ENCODE data around the gene PRAMEF1.

Gene PRAMEF1

GRCh38 chr1:12761781-12762180 is 29.4 kb upstream of the PRAMEF1 start:
- no peaks in the 10 kb centered on the region for H3K4me1 ChIP-seq (ENCODE audit: control insufficient read depth in 2 of 2, insufficient read depth in 2 of 2, low read length in 2 of 2)
- H3K36me3 ChIP-seq (ENCODE audit: control insufficient read depth in 2 of 2, insufficient read depth in 2 of 2, low read length in 2 of 2) = no peaks in the 10 kb centered on the region
- H3K27me3 ChIP-seq (ENCODE audit: control insufficient read depth in 2 of 2, insufficient read depth in 2 of 2, low read length in 2 of 2) = peaks cover 0 to 3% of the 10 kb centered on the region in 2 donors

GRCh38 chr1:12762766-12763165 is 28.4 kb upstream of the PRAMEF1 start:
- H3K27me3 ChIP-seq (ENCODE audit: control insufficient read depth in 2 of 2, insufficient read depth in 2 of 2, low read length in 2 of 2) = peaks cover 0 to 3% of the 10 kb centered on the region in 2 donors
- no peaks in the 10 kb centered on the region for H3K36me3 ChIP-seq (ENCODE audit: control insufficient read depth in 2 of 2, insufficient read depth in 2 of 2, low read length in 2 of 2)
- no peaks in the 10 kb centered on the region for H3K4me1 ChIP-seq (ENCODE audit: control insufficient read depth in 2 of 2, insufficient read depth in 2 of 2, low read length in 2 of 2)
- H3K4me3 ChIP-seq (ENCODE audit: low read length in 2 of 2) = no peak overlapping the region
- H3K9me3 ChIP-seq (ENCODE audit: control insufficient read depth in 2 of 2, low read length in 2 of 2) = no peaks in the 10 kb centered on the region
- H3K27ac ChIP-seq (ENCODE audit: low read depth in 2 of 2, low read length in 2 of 2) = no peak overlapping the region
- no peak overlapping the region for H3K9ac ChIP-seq (ENCODE audit: low read depth in 1 of 2, low read length in 2 of 2)

More at GRCh38 chr1:12761781-12762180, 29.4 kb upstream of the PRAMEF1 start:
- H3K4me3 ChIP-seq (ENCODE audit: low read length in 2 of 2) = no peak overlapping the region
- H3K9me3 ChIP-seq (ENCODE audit: control insufficient read depth in 2 of 2, low read length in 2 of 2) = no peaks in the 10 kb centered on the region
- no peak overlapping the region for H3K9ac ChIP-seq (ENCODE audit: low read depth in 1 of 2, low read length in 2 of 2)
- H3K27ac ChIP-seq (ENCODE audit: low read depth in 2 of 2, low read length in 2 of 2) = no peak overlapping the region

DNA sequence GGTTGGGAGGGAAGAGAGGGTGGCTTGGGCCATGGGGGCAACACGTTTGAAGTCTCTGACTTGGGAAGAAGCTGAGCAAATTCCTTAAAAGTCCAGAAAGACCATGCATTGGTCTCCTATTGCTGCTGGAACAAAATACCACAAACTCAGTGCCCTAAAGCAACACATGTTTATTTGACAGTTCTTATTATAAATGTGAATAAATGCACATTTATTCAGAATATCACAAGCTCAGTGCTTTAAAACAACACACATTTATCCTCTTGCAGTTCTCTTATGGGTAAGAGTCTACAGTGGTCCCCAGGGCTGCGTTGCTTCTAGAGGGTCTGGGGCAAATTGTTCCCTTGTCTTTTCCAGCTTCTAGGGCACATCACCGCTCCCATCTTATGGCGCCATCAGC is 27.7 kb upstream of the PRAMEF1 start:
- Histone ChIP-seq H3K4me3 (ENCODE audit: low read length in 2 of 2) (no peak overlapping the region), H3K27me3 (ENCODE audit: control insufficient read depth in 2 of 2, insufficient read depth in 2 of 2, low read length in 2 of 2) (no peaks in the 10 kb centered on the region), H3K9me3 (ENCODE audit: control insufficient read depth in 2 of 2, low read length in 2 of 2) (no peaks in the 10 kb centered on the region)

DNA sequence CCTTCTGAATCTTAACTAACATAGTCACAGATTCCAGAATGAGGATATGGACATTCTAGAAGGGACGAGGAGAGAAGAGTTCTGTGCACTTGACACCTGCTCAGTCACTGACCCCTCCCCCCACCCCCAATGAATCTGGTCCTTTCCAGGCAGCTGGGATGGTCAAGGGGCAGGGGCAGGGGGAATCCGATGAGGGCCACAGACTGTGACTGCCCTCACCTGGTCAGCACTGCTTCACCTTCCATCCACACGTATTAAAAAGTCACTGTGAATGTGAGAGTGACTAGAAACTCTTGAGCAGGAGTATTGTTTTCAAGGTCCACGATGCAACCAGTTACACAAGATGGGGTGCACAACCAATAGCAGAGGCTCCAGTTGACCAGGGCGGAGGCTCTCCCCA is 27.2 kb upstream of the PRAMEF1 start:
- H3K36me3 ChIP-seq (ENCODE audit: control insufficient read depth in 2 of 2, insufficient read depth in 2 of 2, low read length in 2 of 2) = no peaks in the 10 kb centered on the region
- H3K4me1 ChIP-seq (ENCODE audit: control insufficient read depth in 2 of 2, insufficient read depth in 2 of 2, low read length in 2 of 2) = no peaks in the 10 kb centered on the region
- H3K27me3 ChIP-seq (ENCODE audit: control insufficient read depth in 2 of 2, insufficient read depth in 2 of 2, low read length in 2 of 2) = no peaks in the 10 kb centered on the region
- H3K9ac ChIP-seq (ENCODE audit: low read depth in 1 of 2, low read length in 2 of 2) = no peak overlapping the region
- H3K4me3 ChIP-seq (ENCODE audit: low read length in 2 of 2) = no peak overlapping the region
- no peak overlapping the region for H3K27ac ChIP-seq (ENCODE audit: low read depth in 2 of 2, low read length in 2 of 2)
- no peaks in the 10 kb centered on the region for H3K9me3 ChIP-seq (ENCODE audit: control insufficient read depth in 2 of 2, low read length in 2 of 2)

More for the DNA sequence above, 27.7 kb upstream of the PRAMEF1 start:
- no peak overlapping the region for H3K9ac ChIP-seq (ENCODE audit: low read depth in 1 of 2, low read length in 2 of 2)
- no peak overlapping the region for H3K27ac ChIP-seq (ENCODE audit: low read depth in 2 of 2, low read length in 2 of 2)
- H3K36me3 ChIP-seq (ENCODE audit: control insufficient read depth in 2 of 2, insufficient read depth in 2 of 2, low read length in 2 of 2) = no peaks in the 10 kb centered on the region
- H3K4me1 ChIP-seq (ENCODE audit: control insufficient read depth in 2 of 2, insufficient read depth in 2 of 2, low read length in 2 of 2) = no peaks in the 10 kb centered on the region

DNA sequence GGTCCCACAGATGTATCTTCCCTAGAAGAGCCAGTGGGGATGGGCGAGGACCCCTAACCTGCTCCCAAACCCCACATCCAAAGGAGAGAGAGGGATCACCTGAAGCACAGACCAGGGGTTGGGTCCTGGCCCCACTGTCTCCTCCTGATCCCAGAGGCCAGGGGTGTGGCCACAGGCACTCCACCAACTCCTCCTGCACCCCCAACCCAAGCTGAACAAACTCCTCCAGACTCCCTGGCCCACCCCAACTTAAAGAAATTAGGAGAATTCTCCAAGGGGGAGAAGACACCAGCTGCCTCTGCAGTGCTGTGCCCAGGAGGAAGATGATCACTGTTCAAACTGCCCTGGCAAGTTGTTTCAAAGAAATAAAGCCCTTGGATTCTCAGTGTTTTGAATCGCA is 22.2 kb upstream of the PRAMEF1 start:
- Histone ChIP-seq H3K27ac (ENCODE audit: low read depth in 2 of 2, low read length in 2 of 2) (no peak overlapping the region), H3K4me3 (ENCODE audit: low read length in 2 of 2) (no peak overlapping the region), H3K4me1 (ENCODE audit: control insufficient read depth in 2 of 2, insufficient read depth in 2 of 2, low read length in 2 of 2) (no peaks in the 10 kb centered on the region), H3K27me3 (ENCODE audit: control insufficient read depth in 2 of 2, insufficient read depth in 2 of 2, low read length in 2 of 2) (no peaks in the 10 kb centered on the region), H3K9ac (ENCODE audit: low read depth in 1 of 2, low read length in 2 of 2) (no peak overlapping the region), H3K36me3 (ENCODE audit: control insufficient read depth in 2 of 2, insufficient read depth in 2 of 2, low read length in 2 of 2) (no peaks in the 10 kb centered on the region), H3K9me3 (ENCODE audit: control insufficient read depth in 2 of 2, low read length in 2 of 2) (no peaks in the 10 kb centered on the region)

DNA sequence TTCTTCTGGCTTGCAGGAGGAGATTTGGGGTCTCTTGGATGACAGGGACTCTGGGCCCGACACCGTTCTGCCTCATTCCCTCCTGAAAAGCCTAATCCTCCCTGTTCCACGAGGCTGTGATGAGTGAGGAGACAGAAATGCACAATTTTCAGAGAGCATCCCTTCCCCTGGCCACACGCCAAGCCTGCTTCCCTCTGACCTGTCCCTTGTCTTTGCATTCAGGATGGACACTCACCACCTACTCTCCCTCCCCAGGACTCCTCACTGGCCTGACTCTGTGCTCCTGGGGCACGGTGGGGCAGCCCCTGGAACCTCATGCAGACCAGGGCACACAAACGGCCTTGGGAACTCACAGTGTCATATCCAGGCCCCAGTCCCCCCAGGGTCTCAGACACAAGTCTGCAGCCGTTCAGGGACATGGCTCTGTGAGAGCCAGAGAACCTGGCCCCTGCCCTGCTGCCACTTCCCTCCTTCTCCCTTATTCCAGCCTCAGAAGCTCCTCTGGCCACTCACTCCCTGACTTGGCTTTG is 21.2 kb upstream of the PRAMEF1 start:
- Histone ChIP-seq H3K27me3 (ENCODE audit: control insufficient read depth in 2 of 2, insufficient read depth in 2 of 2, low read length in 2 of 2) (no peaks in the 10 kb centered on the region), H3K9ac (ENCODE audit: low read depth in 1 of 2, low read length in 2 of 2) (no peak overlapping the region), H3K27ac (ENCODE audit: low read depth in 2 of 2, low read length in 2 of 2) (no peak overlapping the region), H3K4me1 (ENCODE audit: control insufficient read depth in 2 of 2, insufficient read depth in 2 of 2, low read length in 2 of 2) (no peaks in the 10 kb centered on the region), H3K36me3 (ENCODE audit: control insufficient read depth in 2 of 2, insufficient read depth in 2 of 2, low read length in 2 of 2) (no peaks in the 10 kb centered on the region), H3K9me3 (ENCODE audit: control insufficient read depth in 2 of 2, low read length in 2 of 2) (no peaks in the 10 kb centered on the region), H3K4me3 (ENCODE audit: low read length in 2 of 2) (no peak overlapping the region)

DNA sequence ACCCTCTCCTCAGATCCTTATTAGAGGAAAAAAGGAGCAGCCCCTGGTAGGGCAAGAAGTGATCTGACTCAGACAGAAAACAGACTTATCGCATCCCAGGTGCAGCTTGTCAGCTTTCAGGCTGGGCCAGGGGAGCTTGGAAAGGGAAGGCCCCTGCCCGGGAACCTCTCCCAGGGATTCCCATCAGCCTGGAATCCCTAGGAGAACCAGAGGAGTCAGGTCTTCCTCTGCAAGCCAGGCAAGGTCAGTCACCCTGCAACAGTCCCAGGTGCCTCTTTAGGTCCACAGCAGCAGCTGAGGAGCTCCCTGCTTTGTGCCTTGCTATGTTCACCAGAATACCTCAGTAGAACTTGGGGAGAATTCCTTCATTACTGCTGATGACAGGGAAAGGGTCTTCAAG is 20.6 kb upstream of the PRAMEF1 start:
- Histone ChIP-seq H3K4me3 (ENCODE audit: low read length in 2 of 2) (no peak overlapping the region), H3K9me3 (ENCODE audit: control insufficient read depth in 2 of 2, low read length in 2 of 2) (no peaks in the 10 kb centered on the region), H3K9ac (ENCODE audit: low read depth in 1 of 2, low read length in 2 of 2) (no peak overlapping the region), H3K27me3 (ENCODE audit: control insufficient read depth in 2 of 2, insufficient read depth in 2 of 2, low read length in 2 of 2) (no peaks in the 10 kb centered on the region), H3K4me1 (ENCODE audit: control insufficient read depth in 2 of 2, insufficient read depth in 2 of 2, low read length in 2 of 2) (no peaks in the 10 kb centered on the region), H3K27ac (ENCODE audit: low read depth in 2 of 2, low read length in 2 of 2) (no peak overlapping the region), H3K36me3 (ENCODE audit: control insufficient read depth in 2 of 2, insufficient read depth in 2 of 2, low read length in 2 of 2) (no peaks in the 10 kb centered on the region)

DNA sequence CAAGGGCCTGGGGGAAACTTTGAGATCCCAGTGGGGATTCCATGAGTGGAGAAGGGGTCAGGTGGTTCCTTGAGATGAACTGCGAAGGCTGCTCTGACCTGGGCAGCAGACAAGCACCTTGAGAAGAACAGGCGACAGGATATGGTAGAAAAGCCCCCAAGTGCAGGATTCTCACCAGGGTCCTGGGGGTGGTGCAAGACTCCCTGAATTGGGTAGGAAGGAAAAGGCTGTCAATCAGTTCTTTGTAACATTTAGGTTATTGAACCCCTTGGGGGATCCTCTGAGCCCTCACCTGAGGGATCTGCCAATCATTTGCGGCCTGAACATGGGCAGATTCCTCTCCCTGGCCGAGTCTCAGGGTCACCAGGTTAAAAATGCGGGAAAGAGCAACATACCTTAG is 20.0 kb upstream of the PRAMEF1 start:
- Histone ChIP-seq H3K4me3 (ENCODE audit: low read length in 2 of 2) (no peak overlapping the region), H3K4me1 (ENCODE audit: control insufficient read depth in 2 of 2, insufficient read depth in 2 of 2, low read length in 2 of 2) (no peaks in the 10 kb centered on the region), H3K9ac (ENCODE audit: low read depth in 1 of 2, low read length in 2 of 2) (no peak overlapping the region), H3K9me3 (ENCODE audit: control insufficient read depth in 2 of 2, low read length in 2 of 2) (no peaks in the 10 kb centered on the region), H3K27me3 (ENCODE audit: control insufficient read depth in 2 of 2, insufficient read depth in 2 of 2, low read length in 2 of 2) (no peaks in the 10 kb centered on the region), H3K27ac (ENCODE audit: low read depth in 2 of 2, low read length in 2 of 2) (no peak overlapping the region), H3K36me3 (ENCODE audit: control insufficient read depth in 2 of 2, insufficient read depth in 2 of 2, low read length in 2 of 2) (no peaks in the 10 kb centered on the region)

DNA sequence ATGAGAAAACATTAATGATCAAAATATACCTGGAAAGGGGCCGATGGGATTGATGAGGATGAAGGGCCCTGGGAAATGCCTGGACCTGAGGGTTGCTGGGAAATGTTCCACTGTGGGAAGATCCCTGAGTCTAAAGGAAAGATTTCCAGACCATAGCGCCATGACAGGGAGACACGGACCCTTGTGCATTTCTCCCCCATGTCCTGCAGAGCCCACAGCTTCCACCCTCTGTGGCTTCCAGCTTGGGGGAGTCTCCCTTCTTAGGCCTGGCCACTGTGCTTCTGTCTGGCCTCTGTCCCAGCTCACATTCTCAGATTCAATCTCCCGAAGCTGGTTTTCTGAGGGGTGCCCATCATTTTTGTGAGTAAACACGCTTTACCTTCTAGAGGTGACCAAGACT is 18.7 kb upstream of the PRAMEF1 start:
- no peaks in the 10 kb centered on the region for H3K36me3 ChIP-seq (ENCODE audit: control insufficient read depth in 2 of 2, insufficient read depth in 2 of 2, low read length in 2 of 2)
- no peaks in the 10 kb centered on the region for H3K27me3 ChIP-seq (ENCODE audit: control insufficient read depth in 2 of 2, insufficient read depth in 2 of 2, low read length in 2 of 2)
- no peaks in the 10 kb centered on the region for H3K9me3 ChIP-seq (ENCODE audit: control insufficient read depth in 2 of 2, low read length in 2 of 2)
- H3K4me3 ChIP-seq (ENCODE audit: low read length in 2 of 2) = no peak overlapping the region
- H3K27ac ChIP-seq (ENCODE audit: low read depth in 2 of 2, low read length in 2 of 2) = no peak overlapping the region
- H3K9ac ChIP-seq (ENCODE audit: low read depth in 1 of 2, low read length in 2 of 2) = no peak overlapping the region
- H3K4me1 ChIP-seq (ENCODE audit: control insufficient read depth in 2 of 2, insufficient read depth in 2 of 2, low read length in 2 of 2) = no peaks in the 10 kb centered on the region

GRCh38 chr1:12773438-12773837 is 17.8 kb upstream of the PRAMEF1 start, which contains the start of gene PRAMEF12:
TSS of gene PRAMEF12 (plus strand) at chr1:12773738. CDS start at chr1:12774868, 1,130 bp downstream.
- H3K27me3 ChIP-seq (ENCODE audit: control insufficient read depth in 2 of 2, insufficient read depth in 2 of 2, low read length in 2 of 2) = no peaks in the 10 kb centered on the region

More at GRCh38 chr1:12773438-12773837, 17.8 kb upstream of the PRAMEF1 start, which contains the start of gene PRAMEF12:
- Histone ChIP-seq H3K9ac (ENCODE audit: low read depth in 1 of 2, low read length in 2 of 2) (no peak within 1 kb of the TSS), H3K4me3 (ENCODE audit: low read length in 2 of 2) (no peak within 1 kb of the TSS), H3K27ac (ENCODE audit: low read depth in 2 of 2, low read length in 2 of 2) (no peak within 1 kb of the TSS), H3K4me1 (ENCODE audit: control insufficient read depth in 2 of 2, insufficient read depth in 2 of 2, low read length in 2 of 2) (no peaks in the 10 kb centered on the region), H3K9me3 (ENCODE audit: control insufficient read depth in 2 of 2, low read length in 2 of 2) (no peaks in the 10 kb centered on the region), H3K36me3 (ENCODE audit: control insufficient read depth in 2 of 2, insufficient read depth in 2 of 2, low read length in 2 of 2) (no peaks in the 10 kb centered on the region)

Measured in mucosa of rectum (tissue), 2 donors.